NK-92 treated with Interleukin-12 subunit alpha and Interleukin-12 subunit beta, amount 100 ng/mL, for 24 hours (cell line): ENCODE measurements around the gene MYRF.

Experiments used
- DNase-seq: peaks from one replicate; lab custom pipeline; 2025; lab: John Stamatoyannopoulos, UW

MYRF gene

GRCh38 chr11:61776561-61777075 lies 24.2 kb downstream of the MYRF start:
- DNase-seq = peak; percentile 61

- no peak for DNase-seq
Measured at GRCh38 chr11:61777234-61778090, 25.0 kb downstream of the MYRF start.

GRCh38 chr11:61778357-61778886 lies 26.0 kb downstream of the MYRF start:
- DNase-seq = no peak

GRCh38 chr11:61778920-61779650 lies 26.6 kb downstream of the MYRF start:
- no peak for DNase-seq

- DNase-seq = no peak
Measured at GRCh38 chr11:61779666-61780525, 27.5 kb downstream of the MYRF start.

GRCh38 chr11:61780581-61781162 lies 28.2 kb downstream of the MYRF start:
- no peak for DNase-seq

- no peak for DNase-seq
Measured at GRCh38 chr11:61781585-61781984, 29.1 kb downstream of the MYRF start.

- DNase-seq = no peak
Measured at GRCh38 chr11:61782299-61782698, 29.9 kb downstream of the MYRF start.

- no peak for DNase-seq
Measured at GRCh38 chr11:61782841-61783240, 30.4 kb downstream of the MYRF start.

GRCh38 chr11:61783717-61784505 lies 31.5 kb downstream of the MYRF start:
- no peak for DNase-seq

GRCh38 chr11:61784506-61784805 lies 32.0 kb downstream of the MYRF start:
- DNase-seq = no peak

GRCh38 chr11:61785837-61786402 lies 33.5 kb downstream of the MYRF start:
- DNase-seq = no peak

GRCh38 chr11:61787928-61788491 lies 35.6 kb downstream of the MYRF start:
- no peak for DNase-seq

GRCh38 chr11:61791737-61792309 lies 39.4 kb downstream of the MYRF start:
- DNase-seq = no peak

GRCh38 chr11:61792310-61793082 lies 40.1 kb downstream of the MYRF start, which contains the start of the genes FEN1 and TMEM258:
Gene FEN1, plus strand, starts transcription at chr11:61792911. Its CDS starts 2,451 bp downstream, at chr11:61795362.
Gene TMEM258, minus strand, starts transcription at chr11:61792599. Its CDS starts 41 bp downstream, at chr11:61792558.
- peak; percentile 87 for DNase-seq

- DNase-seq = no peak
Measured at GRCh38 chr11:61793083-61793828, 40.8 kb downstream of the MYRF start.

GRCh38 chr11:61793829-61794204 lies 41.4 kb downstream of the MYRF start:
- no peak for DNase-seq

- DNase-seq = no peak
Measured at GRCh38 chr11:61794579-61794978, 42.1 kb downstream of the MYRF start.
